ENCODE measurements around the gene LBP. TPM values are rescaled to one million over a fixed set of nuclear protein-coding genes. Genes with fewer than 3 reads are reported as not detected.

The LBP gene
- total and polyA plus RNA-seq, 8 donors: 0.16 to 1.9 (median 0.30) TPM; not detected in 3

- FAIRE-seq (no peak), DNase-seq (no peak), ATAC-seq (no peak)
- H3K36me3 ChIP-seq: peaks cover 15 to 75% (median 59%) of the 10 kb centered on the region in 3 donors
- no peak overlapping the region for H3K4me3 ChIP-seq
- 82 to 88% methylated on average over 4 of the region's 4 CpGs for WGBS, 2 donors
- TF ChIP-seq CTCF (IDR thresholded peaks at IDR 0.05): no peak
- no peaks in the 10 kb centered on the region for H3K27me3 ChIP-seq
- H3K27ac ChIP-seq: no peak overlapping the region
- H3K9me3 ChIP-seq: no peaks in the 10 kb centered on the region
- H3K4me1 ChIP-seq: no peaks in the 10 kb centered on the region
- intact Hi-C loops (cut with DNase I): no loop called here
These were observed 77.3 kb downstream of the LBP start for GRCh38 chr20:38423541-38423940.

GRCh38 chr20:38424401-38424800 lies 78.1 kb downstream of the LBP start:
- H3K27me3 ChIP-seq: no peaks in the 10 kb centered on the region
- no peak overlapping the region for H3K4me3 ChIP-seq
- no peak overlapping the region for H3K27ac ChIP-seq
- no peaks in the 10 kb centered on the region for H3K4me1 ChIP-seq
- no peak for TF ChIP-seq CTCF (IDR thresholded peaks at IDR 0.05)
- H3K9me3 ChIP-seq: no peaks in the 10 kb centered on the region
- no peak for DNase-seq
- ATAC-seq: no peak
- 92 to 96% methylated on average over 1 of the region's 1 CpG for WGBS, 2 donors
- FAIRE-seq: no peak
- intact Hi-C loops (cut with DNase I): no loop called here
- H3K36me3 ChIP-seq: peaks cover 17 to 77% (median 67%) of the 10 kb centered on the region in 3 donors

GRCh38 chr20:38426006-38426897 lies 80.0 kb downstream of the LBP start:
- ATAC-seq: peak in 2 of 4 donors; percentile 27 to 34
- no peaks in the 10 kb centered on the region for H3K9me3 ChIP-seq
- no peaks in the 10 kb centered on the region for H3K27me3 ChIP-seq
- no peak overlapping the region for H3K27ac ChIP-seq
- no peaks in the 10 kb centered on the region for H3K4me1 ChIP-seq
- TF ChIP-seq CTCF (IDR thresholded peaks at IDR 0.05): no peak
- no peak for DNase-seq
- no peak overlapping the region for H3K4me3 ChIP-seq
- FAIRE-seq: no peak
- WGBS, 2 donors: 87 to 88% methylated on average over 15 of the region's 15 CpGs
- intact Hi-C loops (cut with DNase I): no loop called here
- peaks cover 24 to 76% (median 66%) of the 10 kb centered on the region in 3 donors for H3K36me3 ChIP-seq

Other genes with a start within 250 kb of the LBP start
- gene TGM2, start 181.2 kb upstream of the LBP start, total RNA-seq: 10 to 100 TPM in 3 of 6 donors, 1 to 10 TPM in 3; 3.7 to 92.6 (median 10.6) TPM
- 10 to 100 TPM in 1 of 2 donors, 1 to 10 TPM in 1; 9.2 to 12.9 TPM for gene TGM2, start 181.2 kb upstream of the LBP start, polyA plus RNA-seq
- 1 to 10 TPM in 2 of 6 donors, under 1 TPM in 4; 0.24 to 2.5 (median 0.55) TPM for gene KIAA1755, start 85.7 kb upstream of the LBP start, total RNA-seq
- 1 to 10 TPM; 1.4 to 1.7 TPM for gene KIAA1755, start 85.7 kb upstream of the LBP start, polyA plus RNA-seq
- gene BPI, start 42.3 kb upstream of the LBP start, total RNA-seq: under 1 TPM in 1 of 6 donors, not detected in 5; 0.66 TPM
- not detected for gene BPI, start 42.3 kb upstream of the LBP start, polyA plus RNA-seq
- gene SNHG17, start 88.8 kb downstream of the LBP start, total RNA-seq: 10 to 100 TPM; 12.8 to 21.0 (median 16.3) TPM
- 10 to 100 TPM; 36.8 to 38.7 TPM for gene SNHG17, start 88.8 kb downstream of the LBP start, polyA plus RNA-seq
- gene RALGAPB, start 126.4 kb downstream of the LBP start, total RNA-seq: 10 to 100 TPM; 10.6 to 19.0 (median 11.3) TPM
- 10 to 100 TPM in 1 of 2 donors, 1 to 10 TPM in 1; 6.5 to 11.8 TPM for gene RALGAPB, start 126.4 kb downstream of the LBP start, polyA plus RNA-seq
- not detected for gene ADIG, start 234.7 kb downstream of the LBP start, total RNA-seq
- not detected for gene ADIG, start 234.7 kb downstream of the LBP start, polyA plus RNA-seq